GM12878 (cell line): ENCODE results near the gene PRPS1. TPM values are rescaled to one million over a fixed set of nuclear protein-coding genes. Genes with fewer than 3 reads are reported as not detected.

ENCODE experiments used
- ATAC-seq: fragments of 200-7000 bp; cut with Tn5 transposase; 3 replicates; pipeline ENCODE4 v1.9.1; 2020; ENCODE audit warnings: mild to moderate bottlenecking, moderate library complexity
- BruUV-seq: library from RNA; stranded (reverse); fragments of 400-500 nt; replicated peaks from 2 replicates; lab custom pipeline; 2021; lab: Mats Ljungman, UMichigan
- CTCF ChIA-PET: fragments of 300-600 bp; sonication (Branson Sonifier 250); formaldehyde crosslinking; extraction: SDS; loops from one replicate; lab custom pipeline; 2021; ENCODE audit warnings: inconsistent platforms; lab: Yijun Ruan, JAX
- POLR2A ChIA-PET: fragments of 350-600 bp; formaldehyde crosslinking; extraction: SDS; loops from one replicate; lab custom pipeline; 2021; ENCODE audit warnings: inconsistent platforms; lab: Charles Lee
- RAD21 ChIA-PET: fragments of 300-600 bp; sonication (Branson Sonifier 250); formaldehyde crosslinking; loops from one replicate; lab custom pipeline; 2023; ENCODE audit warnings: antibody characterized with exemption; ENCODE audit not compliant: unreplicated experiment; lab: Charles Lee
- SMC1A ChIA-PET: fragments of 300-600 bp; sonication (Branson Sonifier 250); formaldehyde crosslinking; loops from one replicate; lab custom pipeline; 2023; ENCODE audit not compliant: unreplicated experiment, uncharacterized antibody; lab: Charles Lee
- DNase-seq: peaks from one replicate; pipeline ENCODE4 v3.0.0-alpha.2; 2011; ENCODE audit warnings: low read depth, low spot score
- FAIRE-seq: peaks from 3 replicates; lab custom pipeline; 2011; peaks lifted over from hg19 to GRCh38; lab: Jason Lieb, UNC
- H2AFZ ChIP-seq: 2 replicates; pipeline ENCODE4 v1.6.0; 2011; ENCODE audit warnings: low read depth, low read length, control low read depth; ENCODE audit not compliant: control insufficient read depth
- H3K27ac ChIP-seq: 2 replicates; pipeline ENCODE4 v1.5.1; 2011; ENCODE audit warnings: control low read depth; ENCODE audit not compliant: control insufficient read depth, insufficient read depth
- H3K27me3 ChIP-seq, 2 experiments: replicated peaks in 1 of 2; 2 replicates each; pipeline versions ENCODE4 v1.6.0 to v1.6.1; 2011; ENCODE audit warnings: low read length in 1 of 2; ENCODE audit not compliant: control insufficient read depth in 2 of 2, insufficient read depth in 2 of 2
- H3K36me3 ChIP-seq, 2 experiments: 2 replicates each; pipeline ENCODE4 v1.5.1; 2011; ENCODE audit warnings: low read length in 1 of 2; ENCODE audit not compliant: control insufficient read depth in 2 of 2, insufficient read depth in 2 of 2
- H3K4me1 ChIP-seq: 2 replicates; pipeline ENCODE4 v1.6.1; 2011; ENCODE audit warnings: mild to moderate bottlenecking, low read length, moderate library complexity, mixed read lengths; ENCODE audit not compliant: control insufficient read depth, insufficient read depth
- H3K4me2 ChIP-seq: 2 replicates; pipeline ENCODE4 v1.6.0; 2011; ENCODE audit warnings: control low read depth; ENCODE audit not compliant: control insufficient read depth, insufficient read depth
- H3K4me3 ChIP-seq: fragments of 200-600 bp; sonication (generic); 2 replicates; pipeline ENCODE4 v1.5.1; 2016
- H3K79me2 ChIP-seq: 2 replicates; pipeline ENCODE4 v1.6.0; 2011; ENCODE audit warnings: low read length; ENCODE audit not compliant: control insufficient read depth, insufficient read depth
- H3K9ac ChIP-seq: 2 replicates; pipeline ENCODE4 v1.8.0; 2011; ENCODE audit warnings: low read length, control low read depth, mixed read lengths; ENCODE audit not compliant: control insufficient read depth, insufficient read depth
- H3K9me3 ChIP-seq: replicated peaks from 3 replicates; pipeline ENCODE4 v1.5.1; 2011; ENCODE audit warnings: mild to moderate bottlenecking, low read length; ENCODE audit not compliant: control insufficient read depth, insufficient read depth
- H4K20me1 ChIP-seq: 2 replicates; pipeline ENCODE4 v1.6.0; 2011; ENCODE audit not compliant: control insufficient read depth, insufficient read depth
- ASH2L ChIP-seq: fragments of 300-600, 200-600 bp; sonication (generic); IDR thresholded peaks from 2 replicates; pipeline ENCODE4 v1.6.1; 2017; ENCODE audit warnings: low read depth, mild to moderate bottlenecking, borderline replicate concordance
- CHD4 ChIP-seq: fragments of 200-600 bp; sonication (generic); IDR thresholded peaks from 2 replicates; pipeline ENCODE4 v1.6.1; 2016; ENCODE audit warnings: mild to moderate bottlenecking
- FOS ChIP-seq: IDR thresholded peaks from 3 replicates; pipeline ENCODE4 v1.6.1; 2011; ENCODE audit warnings: borderline replicate concordance; ENCODE audit not compliant: insufficient read length; ENCODE audit errors: extremely low read depth
- MYC ChIP-seq: IDR thresholded peaks from 2 replicates; pipeline ENCODE4 v1.6.1; 2011; ENCODE audit warnings: mild to moderate bottlenecking, low read length, moderate library complexity, inconsistent platforms; ENCODE audit not compliant: insufficient read depth, insufficient replicate concordance, insufficient read length, severe bottlenecking
- NFYA ChIP-seq: IDR thresholded peaks from 2 replicates; pipeline ENCODE4 v1.6.1; 2011; ENCODE audit warnings: low read depth, mild to moderate bottlenecking, low read length, improper control_type of control experiment, borderline replicate concordance
- NR2C1 ChIP-seq: fragments of 450-650 bp; IDR thresholded peaks from 2 replicates; pipeline ENCODE4 v1.6.1; 2017; ENCODE audit warnings: antibody characterized with exemption, mild to moderate bottlenecking, moderate library complexity
- NR2C2 ChIP-seq: IDR thresholded peaks from 2 replicates; pipeline ENCODE4 v1.6.1; 2011; ENCODE audit warnings: borderline replicate concordance, low read depth; ENCODE audit not compliant: control insufficient read depth, insufficient read length
- RAD21 ChIP-seq: IDR thresholded peaks from 2 replicates; pipeline ENCODE4 v1.6.1; 2011; ENCODE audit warnings: mild to moderate bottlenecking, low read depth, low read length, moderate library complexity; ENCODE audit not compliant: insufficient read depth
- RCOR1 ChIP-seq: conservative IDR thresholded peaks from 2 replicates; pipeline ENCODE4 v1.6.1; 2012; ENCODE audit warnings: low read depth, low read length, improper control_type of control experiment
- TBL1XR1 ChIP-seq: IDR thresholded peaks from 2 replicates; pipeline ENCODE4 v1.6.1; 2012; ENCODE audit warnings: low read depth, low read length, improper control_type of control experiment
- ZBED1 ChIP-seq: IDR thresholded peaks from 2 replicates; pipeline ENCODE4 v1.6.1; 2016; ENCODE audit warnings: borderline replicate concordance
- WGBS: methylation state at CpG from one replicate; pipeline ENCODE4 v1.1.6; 2016; ENCODE audit warnings: low lambda C conversion rate; ENCODE audit not compliant: insufficient replicate concordance, insufficient coverage; ENCODE audit errors: missing lambda C conversion rate; 5-methylcytosine and 5-hydroxymethylcytosine counted together
- in situ Hi-C: fragments of 300-500 bp; cut with MboI; formaldehyde crosslinking; loops from 9 replicates; pipeline ENCODE4 v1.14.3; 2018; ENCODE audit warnings: mixed read lengths
- intact Hi-C: fragments of 100-400 bp; cut with micrococcal nuclease; formaldehyde crosslinking; loops from one replicate; pipeline ENCODE4 v1.14.2; 2022; ENCODE audit not compliant: unreplicated experiment
- polyA plus RNA-seq, 11 experiments: library from polyadenylated mRNA; depleted of rRNA in 4 of 11; unstranded in 6 of 11; stranded (reverse) in 5 of 11; fragments of >200 nt; fragmentation: Nextera tagmentation in 4 of 11; fragmentation: Illumina TruSeq in 1 of 11; extraction: Ambion mirVana in 4 of 11; extraction: Trizol in 1 of 11; gene quantifications; 1 replicate in 1 of 11; 2 replicates in 10 of 11; pipeline versions ENCODE4 v1.2.1 to v1.2.3, GENCODE V29; 2011 to 2016; ENCODE audit warnings: inconsistent platforms in 2 of 11, missing spikeins in 2 of 11, low read depth in 1 of 11
- total RNA-seq, 4 experiments: library from RNA; depleted of rRNA in 3 of 4; stranded (reverse); fragments of >200 nt in 3 of 4; fragmentation: Illumina TruSeq in 1 of 4; extraction: Trizol in 1 of 4; gene quantifications; 2 replicates each; pipeline versions ENCODE4 v1.2.1 to v1.2.3, GENCODE V29; 2013 to 2021
- TF ChIP-seq, protein P1 (sequence below): IDR thresholded peaks from 2 replicates; pipeline ENCODE4 v1.6.1; 2012; ENCODE audit warnings: improper control_type of control experiment, low read depth, low read length; ENCODE audit not compliant: insufficient replicate concordance
- TF ChIP-seq, protein P2 (sequence below): IDR thresholded peaks from 2 replicates; pipeline ENCODE4 v1.6.1; 2011; ENCODE audit warnings: low read depth, low read length, improper control_type of control experiment, borderline replicate concordance
- TF ChIP-seq, protein P3 (sequence below): fragments of 150-350 bp; IDR thresholded peaks from 2 replicates; pipeline ENCODE4 v1.6.1; 2014; ENCODE audit warnings: mild to moderate bottlenecking, low read depth, low read length
- TF ChIP-seq, protein P4 (sequence below): IDR thresholded peaks from 2 replicates; pipeline ENCODE4 v1.6.1; 2012; ENCODE audit warnings: low read depth, low read length, improper control_type of control experiment

The PRPS1 gene
- total and polyA plus RNA-seq, 10 of the 15 experiments (the other 5 are each of a cell fraction or from before 2014, with no cell fraction given) = 26.5 to 86.5 (median 61.1) TPM

- TF ChIP-seq, protein P1, sequence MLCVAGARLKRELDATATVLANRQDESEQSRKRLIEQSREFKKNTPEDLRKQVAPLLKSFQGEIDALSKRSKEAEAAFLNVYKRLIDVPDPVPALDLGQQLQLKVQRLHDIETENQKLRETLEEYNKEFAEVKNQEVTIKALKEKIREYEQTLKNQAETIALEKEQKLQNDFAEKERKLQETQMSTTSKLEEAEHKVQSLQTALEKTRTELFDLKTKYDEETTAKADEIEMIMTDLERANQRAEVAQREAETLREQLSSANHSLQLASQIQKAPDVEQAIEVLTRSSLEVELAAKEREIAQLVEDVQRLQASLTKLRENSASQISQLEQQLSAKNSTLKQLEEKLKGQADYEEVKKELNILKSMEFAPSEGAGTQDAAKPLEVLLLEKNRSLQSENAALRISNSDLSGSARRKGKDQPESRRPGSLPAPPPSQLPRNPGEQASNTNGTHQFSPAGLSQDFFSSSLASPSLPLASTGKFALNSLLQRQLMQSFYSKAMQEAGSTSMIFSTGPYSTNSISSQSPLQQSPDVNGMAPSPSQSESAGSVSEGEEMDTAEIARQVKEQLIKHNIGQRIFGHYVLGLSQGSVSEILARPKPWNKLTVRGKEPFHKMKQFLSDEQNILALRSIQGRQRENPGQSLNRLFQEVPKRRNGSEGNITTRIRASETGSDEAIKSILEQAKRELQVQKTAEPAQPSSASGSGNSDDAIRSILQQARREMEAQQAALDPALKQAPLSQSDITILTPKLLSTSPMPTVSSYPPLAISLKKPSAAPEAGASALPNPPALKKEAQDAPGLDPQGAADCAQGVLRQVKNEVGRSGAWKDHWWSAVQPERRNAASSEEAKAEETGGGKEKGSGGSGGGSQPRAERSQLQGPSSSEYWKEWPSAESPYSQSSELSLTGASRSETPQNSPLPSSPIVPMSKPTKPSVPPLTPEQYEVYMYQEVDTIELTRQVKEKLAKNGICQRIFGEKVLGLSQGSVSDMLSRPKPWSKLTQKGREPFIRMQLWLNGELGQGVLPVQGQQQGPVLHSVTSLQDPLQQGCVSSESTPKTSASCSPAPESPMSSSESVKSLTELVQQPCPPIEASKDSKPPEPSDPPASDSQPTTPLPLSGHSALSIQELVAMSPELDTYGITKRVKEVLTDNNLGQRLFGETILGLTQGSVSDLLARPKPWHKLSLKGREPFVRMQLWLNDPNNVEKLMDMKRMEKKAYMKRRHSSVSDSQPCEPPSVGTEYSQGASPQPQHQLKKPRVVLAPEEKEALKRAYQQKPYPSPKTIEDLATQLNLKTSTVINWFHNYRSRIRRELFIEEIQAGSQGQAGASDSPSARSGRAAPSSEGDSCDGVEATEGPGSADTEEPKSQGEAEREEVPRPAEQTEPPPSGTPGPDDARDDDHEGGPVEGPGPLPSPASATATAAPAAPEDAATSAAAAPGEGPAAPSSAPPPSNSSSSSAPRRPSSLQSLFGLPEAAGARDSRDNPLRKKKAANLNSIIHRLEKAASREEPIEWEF = no peak
- TF ChIP-seq, protein P2, sequence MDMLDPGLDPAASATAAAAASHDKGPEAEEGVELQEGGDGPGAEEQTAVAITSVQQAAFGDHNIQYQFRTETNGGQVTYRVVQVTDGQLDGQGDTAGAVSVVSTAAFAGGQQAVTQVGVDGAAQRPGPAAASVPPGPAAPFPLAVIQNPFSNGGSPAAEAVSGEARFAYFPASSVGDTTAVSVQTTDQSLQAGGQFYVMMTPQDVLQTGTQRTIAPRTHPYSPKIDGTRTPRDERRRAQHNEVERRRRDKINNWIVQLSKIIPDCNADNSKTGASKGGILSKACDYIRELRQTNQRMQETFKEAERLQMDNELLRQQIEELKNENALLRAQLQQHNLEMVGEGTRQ = no peak
- TF ChIP-seq CHD4 (no peak), NR2C1 (no peak)
Observed at GRCh38 chrX:107601759-107602158, 26.6 kb upstream of the PRPS1 start (continued).

- Histone ChIP-seq H4K20me1 (no peaks in the 10 kb centered on the region), H3K36me3 (no peaks in the 10 kb centered on the region), H2AFZ (no peak overlapping the region), H3K9ac (no peak overlapping the region), H3K4me1 (no peaks in the 10 kb centered on the region), H3K4me3 (no peak overlapping the region), H3K27me3 (no peaks in the 10 kb centered on the region; a peak in 1 of 4 replicates), H3K4me2 (no peak overlapping the region), H3K27ac (no peak overlapping the region), H3K9me3 (no peaks in the 10 kb centered on the region), H3K79me2 (no peaks in the 10 kb centered on the region)
- no TSS peak for BruUV-seq
- in situ Hi-C loops (no loop called here), intact Hi-C loops (no loop called here)
- DNase-seq (no peak), FAIRE-seq (no peak), ATAC-seq (no peak)
- CTCF ChIA-PET = no interaction called here
- WGBS = 58% methylated on average over 21 of the region's 21 CpGs
- RAD21 ChIA-PET = no interaction called here
- SMC1A ChIA-PET = no interaction called here
- POLR2A ChIA-PET = no interaction called here
- TF ChIP-seq ASH2L (no peak), NR2C2 (no peak), RCOR1 (no peak), NFYA (no peak), TBL1XR1 (no peak), RAD21 (no peak), ZBED1 (no peak), FOS (no peak), MYC (no peak)
- TF ChIP-seq, protein P3, sequence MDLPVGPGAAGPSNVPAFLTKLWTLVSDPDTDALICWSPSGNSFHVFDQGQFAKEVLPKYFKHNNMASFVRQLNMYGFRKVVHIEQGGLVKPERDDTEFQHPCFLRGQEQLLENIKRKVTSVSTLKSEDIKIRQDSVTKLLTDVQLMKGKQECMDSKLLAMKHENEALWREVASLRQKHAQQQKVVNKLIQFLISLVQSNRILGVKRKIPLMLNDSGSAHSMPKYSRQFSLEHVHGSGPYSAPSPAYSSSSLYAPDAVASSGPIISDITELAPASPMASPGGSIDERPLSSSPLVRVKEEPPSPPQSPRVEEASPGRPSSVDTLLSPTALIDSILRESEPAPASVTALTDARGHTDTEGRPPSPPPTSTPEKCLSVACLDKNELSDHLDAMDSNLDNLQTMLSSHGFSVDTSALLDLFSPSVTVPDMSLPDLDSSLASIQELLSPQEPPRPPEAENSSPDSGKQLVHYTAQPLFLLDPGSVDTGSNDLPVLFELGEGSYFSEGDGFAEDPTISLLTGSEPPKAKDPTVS = no peak
- TF ChIP-seq, protein P4, sequence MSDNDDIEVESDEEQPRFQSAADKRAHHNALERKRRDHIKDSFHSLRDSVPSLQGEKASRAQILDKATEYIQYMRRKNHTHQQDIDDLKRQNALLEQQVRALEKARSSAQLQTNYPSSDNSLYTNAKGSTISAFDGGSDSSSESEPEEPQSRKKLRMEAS = no peak
Observed at GRCh38 chrX:107602694-107603239, 25.5 kb upstream of the PRPS1 start.
